K562 (cell line): ENCODE data around the gene ZNF235. TPM values are rescaled to one million over a fixed set of nuclear protein-coding genes. Genes with fewer than 3 reads are reported as not detected.
A peak's percentile ranks its signal among the peaks of the same experiment; 100 is the strongest.

Source experiments
- ARID4B ChIP-seq: sonication (generic); formaldehyde crosslinking; IDR thresholded peaks from 2 replicates; pipeline ENCODE4 v1.8.0; 2022; ENCODE audit warnings: mild to moderate bottlenecking, missing genetic modification reagents
- ATF1 ChIP-seq, 2 experiments: fragments of 450-650 bp in 1 of 2; IDR thresholded peaks; 2 replicates each; pipeline ENCODE4 v1.6.1; 2016; ENCODE audit warnings: missing compliant biosample characterization in 1 of 2, missing genetic modification characterization in 1 of 2
- DPF2 ChIP-seq: fragments of 450-650 bp; IDR thresholded peaks from 2 replicates; pipeline ENCODE4 v1.6.1; 2016
- E2F5 ChIP-seq: sonication (generic); formaldehyde crosslinking; IDR thresholded peaks from 2 replicates; pipeline ENCODE4 v1.8.0; 2022; ENCODE audit warnings: mild to moderate bottlenecking, missing genetic modification reagents
- E2F6 ChIP-seq, 2 experiments: IDR thresholded peaks; 2 replicates each; pipeline ENCODE4 v1.6.1; 2011; ENCODE audit warnings: borderline replicate concordance in 1 of 2, control low read depth in 1 of 2, low read depth in 1 of 2, low read length in 1 of 2, mild to moderate bottlenecking in 1 of 2, mixed read lengths in 1 of 2, moderate library complexity in 1 of 2; ENCODE audit not compliant: insufficient read depth in 1 of 2, insufficient read length in 1 of 2, poor library complexity in 1 of 2, severe bottlenecking in 1 of 2; ENCODE audit errors: extremely low read depth in 1 of 2
- ERF ChIP-seq: fragments of 450-650 bp; formaldehyde crosslinking; IDR thresholded peaks from 2 replicates; pipeline ENCODE4 v1.4.0; 2020; ENCODE audit warnings: mild to moderate bottlenecking, mixed read lengths
- GABPB1 ChIP-seq: sonication (generic); formaldehyde crosslinking; IDR thresholded peaks from 2 replicates; pipeline ENCODE4 v1.8.0; 2022; ENCODE audit warnings: mild to moderate bottlenecking, missing genetic modification reagents
- HCFC1 ChIP-seq: IDR thresholded peaks from 2 replicates; pipeline ENCODE4 v1.6.1; 2012; ENCODE audit warnings: low read depth, low read length, improper control_type of control experiment
- HDAC1 ChIP-seq, 2 experiments: fragments of 450-650 bp; IDR thresholded peaks; 2 replicates each; pipeline ENCODE4 v1.6.1; 2016 to 2017; ENCODE audit warnings: inconsistent platforms in 1 of 2, mild to moderate bottlenecking in 1 of 2, moderate library complexity in 1 of 2
- NFE2 ChIP-seq: IDR thresholded peaks from 2 replicates; pipeline ENCODE4 v1.6.1; 2014; ENCODE audit warnings: antibody characterized with exemption, low read depth
- NRF1 ChIP-seq, 2 experiments: fragments of 450-650 bp; IDR thresholded peaks in 1 of 2; conservative IDR thresholded peaks in 1 of 2; 2 replicates each; pipeline ENCODE4 v1.6.1; 2014; ENCODE audit warnings: mild to moderate bottlenecking in 2 of 2
- PRDM10 ChIP-seq: fragments of 450-650 bp; IDR thresholded peaks from 2 replicates; pipeline ENCODE4 v1.6.1; 2018; ENCODE audit not compliant: partially characterized antibody
- SIN3A ChIP-seq, 2 experiments: fragments of 150-350 bp in 1 of 2; IDR thresholded peaks; 2 replicates each; pipeline ENCODE4 v1.6.1; 2011 to 2016; ENCODE audit warnings: borderline replicate concordance in 2 of 2, low read depth in 2 of 2, low read length in 2 of 2, mild to moderate bottlenecking in 2 of 2, moderate library complexity in 2 of 2; ENCODE audit not compliant: control insufficient read depth in 1 of 2
- SMARCA5 ChIP-seq: fragments of 450-650 bp; IDR thresholded peaks from 2 replicates; pipeline ENCODE4 v1.6.1; 2016
- SRSF3 ChIP-seq: fragments of 200-400 bp; formaldehyde crosslinking; IDR thresholded peaks from 2 replicates; pipeline ENCODE4 v1.6.1; 2016; ENCODE audit warnings: mild to moderate bottlenecking, low read length, moderate library complexity; ENCODE audit not compliant: insufficient read depth
- TBP ChIP-seq: optimal IDR thresholded peaks from 2 replicates; pipeline ENCODE3; 2011; ENCODE audit warnings: low read depth, low read length, improper control_type of control experiment
- ZNF184 ChIP-seq: sonication (generic); formaldehyde crosslinking; IDR thresholded peaks from 2 replicates; pipeline ENCODE4 v1.5.0; 2020; ENCODE audit warnings: missing genetic modification reagents
- ZNF583 ChIP-seq: fragments of 250-450 bp; sonication (Bioruptor Pico); IDR thresholded peaks from 2 replicates; pipeline ENCODE4 v1.4.0; 2020
- polyA plus RNA-seq, 8 experiments: library from polyadenylated mRNA; depleted of rRNA in 4 of 8; stranded (reverse) in 5 of 8; unstranded in 3 of 8; fragments of >200 nt; fragmentation: Nextera tagmentation in 2 of 8; fragmentation: Illumina TruSeq in 1 of 8; extraction: Ambion mirVana in 2 of 8; extraction: Trizol in 1 of 8; gene quantifications; 2 replicates each; pipeline versions ENCODE4 v1.2.1 to v1.2.3, GENCODE V29; 2011 to 2014; ENCODE audit warnings: inconsistent platforms in 1 of 8, missing spikeins in 1 of 8
- total RNA-seq, 7 experiments: library from RNA; depleted of rRNA in 6 of 7; stranded (reverse); fragments of >200 nt in 6 of 7; fragmentation: Illumina TruSeq in 2 of 7; extraction: Trizol in 2 of 7; gene quantifications; 2 replicates each; pipeline versions ENCODE4 v1.2.1 to v1.2.3, GENCODE V29; 2011 to 2021; ENCODE audit warnings: low replicate concordance in 1 of 7

The ZNF235 gene
- total and polyA plus RNA-seq, 9 of the 15 experiments (the other 6 are each of a cell fraction or from before 2014, with no cell fraction given): 0.68 to 2.9 (median 1.3) TPM

- TF ChIP-seq NRF1 (conservative IDR thresholded peaks at IDR 0.05 in 1 of 2, IDR thresholded peaks at IDR 0.05 in 1 of 2): peak; percentile 62 to 65; a peak in 3 of 4 replicates
- peak; percentile 41 to 85; a peak in 2 of 4 replicates for TF ChIP-seq SIN3A (IDR thresholded peaks at IDR 0.05; ENCODE audit: borderline replicate concordance in 2 of 2, control insufficient read depth in 1 of 2, low read depth in 2 of 2, low read length in 2 of 2)
- TF ChIP-seq ARID4B (CRISPR knock-in tag): 0 out of 2 replicates have a peak, but pooled peaks have one; percentile 17
- TF ChIP-seq TBP: peak; percentile 30
- TF ChIP-seq ZNF184: no peak
- TF ChIP-seq SMARCA5: no peak
- peak; percentile 56; the same call in 1 of the 2 replicates for TF ChIP-seq E2F5 (CRISPR knock-in tag)
- no peak for TF ChIP-seq ATF1 (CRISPR knock-in tag; IDR thresholded peaks at IDR 0.05)
- peak; percentile 52 for TF ChIP-seq ATF1 (tag; IDR thresholded peaks at IDR 0.05)
- TF ChIP-seq HDAC1 (IDR thresholded peaks at IDR 0.05): peak in 1 of 2 experiments; percentile 59; a peak in 1 of 4 replicates
- TF ChIP-seq ZNF583: 0 out of 2 replicates have a peak, but pooled peaks have one; percentile 26
- 0 out of 2 replicates have a peak, but pooled peaks have one; percentile 65 for TF ChIP-seq ERF (CRISPR knock-in tag)
- TF ChIP-seq GABPB1: peak; percentile 91
- peak; percentile 97 for TF ChIP-seq HCFC1
- peak; percentile 59 for TF ChIP-seq PRDM10
- peak; percentile 62; the same call in 1 of the 2 replicates for TF ChIP-seq DPF2
- TF ChIP-seq NFE2: peak; percentile 60
- no peak for TF ChIP-seq SRSF3
- TF ChIP-seq E2F6 (IDR thresholded peaks at IDR 0.05; ENCODE audit: borderline replicate concordance in 1 of 2, extremely low read depth in 1 of 2, insufficient read depth in 1 of 2, insufficient read length in 1 of 2, low read depth in 1 of 2, low read length in 1 of 2, poor library complexity in 1 of 2, severe bottlenecking in 1 of 2): peak in 1 of 2 experiments; percentile 10
These were observed at the start of gene ZNF235 (continued) for GRCh38 chr19:44304659-44305193.
